ENCODE measurements around the gene CBLN3.

Gene CBLN3

DNA sequence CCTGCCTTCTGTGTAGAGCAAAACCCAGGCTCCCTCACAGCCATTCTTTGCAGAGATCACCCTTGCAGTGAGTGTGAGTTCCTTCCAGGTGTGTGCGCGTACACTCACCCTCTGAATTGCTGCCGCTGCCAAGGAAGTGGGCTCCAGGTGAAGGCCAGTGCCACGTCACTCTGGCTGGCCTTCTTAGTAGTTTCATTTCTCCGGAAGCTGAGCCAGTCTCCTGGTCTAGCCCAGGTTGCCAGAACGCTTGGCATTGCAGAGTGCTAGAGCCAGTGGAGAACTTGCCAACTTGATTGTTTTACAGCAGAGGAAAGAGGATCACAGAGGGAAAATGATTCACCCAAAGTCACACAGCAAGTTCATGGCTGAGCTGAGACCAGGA, 11.0 kb downstream of the CBLN3 start:
- no peak overlapping the region for H3K27ac ChIP-seq
- TF ChIP-seq, protein P1, sequence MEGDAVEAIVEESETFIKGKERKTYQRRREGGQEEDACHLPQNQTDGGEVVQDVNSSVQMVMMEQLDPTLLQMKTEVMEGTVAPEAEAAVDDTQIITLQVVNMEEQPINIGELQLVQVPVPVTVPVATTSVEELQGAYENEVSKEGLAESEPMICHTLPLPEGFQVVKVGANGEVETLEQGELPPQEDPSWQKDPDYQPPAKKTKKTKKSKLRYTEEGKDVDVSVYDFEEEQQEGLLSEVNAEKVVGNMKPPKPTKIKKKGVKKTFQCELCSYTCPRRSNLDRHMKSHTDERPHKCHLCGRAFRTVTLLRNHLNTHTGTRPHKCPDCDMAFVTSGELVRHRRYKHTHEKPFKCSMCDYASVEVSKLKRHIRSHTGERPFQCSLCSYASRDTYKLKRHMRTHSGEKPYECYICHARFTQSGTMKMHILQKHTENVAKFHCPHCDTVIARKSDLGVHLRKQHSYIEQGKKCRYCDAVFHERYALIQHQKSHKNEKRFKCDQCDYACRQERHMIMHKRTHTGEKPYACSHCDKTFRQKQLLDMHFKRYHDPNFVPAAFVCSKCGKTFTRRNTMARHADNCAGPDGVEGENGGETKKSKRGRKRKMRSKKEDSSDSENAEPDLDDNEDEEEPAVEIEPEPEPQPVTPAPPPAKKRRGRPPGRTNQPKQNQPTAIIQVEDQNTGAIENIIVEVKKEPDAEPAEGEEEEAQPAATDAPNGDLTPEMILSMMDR (conservative IDR thresholded peaks at IDR 0.05): no peak

DNA sequence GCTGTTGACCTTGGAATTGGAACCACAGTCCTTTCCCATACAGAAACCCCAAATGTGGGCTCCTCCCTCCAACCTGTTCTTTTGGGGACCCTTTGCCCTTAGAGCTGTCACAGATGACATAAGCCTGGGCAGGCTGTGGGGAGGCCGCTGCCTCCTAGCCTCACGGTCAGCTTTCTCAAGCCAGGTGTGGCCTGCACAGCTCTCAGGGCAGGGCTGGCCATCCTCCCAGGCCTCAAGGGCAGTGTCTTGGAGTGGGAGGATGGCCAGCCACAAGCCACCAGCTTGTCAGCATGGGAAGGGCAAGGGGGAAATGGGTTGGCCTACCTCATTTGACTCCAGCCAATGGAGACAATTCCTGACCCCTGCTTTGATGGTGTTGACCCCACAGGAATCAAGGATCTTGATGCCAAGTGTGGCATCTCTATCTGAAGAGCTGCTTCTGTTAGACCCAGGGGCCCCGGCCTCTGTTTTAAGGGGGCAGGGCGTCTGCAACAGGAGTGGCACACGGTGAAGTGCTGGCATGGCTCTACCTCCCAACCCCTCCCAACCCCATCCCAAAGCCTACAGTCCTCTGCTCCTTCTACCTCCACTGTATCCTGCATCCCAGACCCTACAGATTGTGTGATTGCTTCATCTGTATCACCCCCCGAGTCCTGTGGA, 11.5 kb downstream of the CBLN3 start:
- H3K27ac ChIP-seq: no peak overlapping the region
- TF ChIP-seq, protein P1 (conservative IDR thresholded peaks at IDR 0.05): no peak

DNA sequence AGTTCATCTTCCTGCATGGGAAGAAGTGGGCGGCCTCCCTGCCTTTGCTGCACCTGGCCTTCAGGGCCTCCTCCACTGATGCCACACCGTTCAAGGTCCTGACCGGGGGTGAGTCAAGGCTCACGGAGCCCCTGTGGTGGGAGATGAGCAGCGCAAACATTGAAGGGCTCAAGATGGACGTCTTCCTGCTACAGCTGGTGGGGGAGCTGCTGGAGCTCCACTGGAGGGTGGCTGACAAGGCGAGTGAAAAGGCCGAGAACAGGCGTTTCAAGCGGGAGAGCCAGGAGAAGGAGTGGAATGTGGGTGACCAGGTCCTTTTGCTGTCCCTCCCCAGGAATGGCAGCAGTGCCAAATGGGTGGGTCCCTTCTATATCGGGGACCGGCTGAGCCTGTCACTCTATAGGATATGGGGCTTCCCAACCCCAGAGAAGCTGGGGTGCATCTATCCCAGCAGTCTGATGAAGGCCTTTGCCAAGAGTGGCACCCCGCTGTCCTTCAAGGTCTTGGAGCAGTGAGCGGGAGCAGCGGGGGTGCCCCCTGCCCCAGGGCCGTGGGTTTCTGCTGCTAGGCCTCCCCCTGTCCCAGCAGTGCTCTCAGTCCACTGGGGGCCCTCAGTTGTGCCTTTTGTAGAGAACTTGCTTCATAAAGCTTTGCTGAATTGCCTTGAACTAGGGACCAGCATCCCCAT, 12.4 kb downstream of the CBLN3 start:
- H3K27ac ChIP-seq: no peak overlapping the region

DNA sequence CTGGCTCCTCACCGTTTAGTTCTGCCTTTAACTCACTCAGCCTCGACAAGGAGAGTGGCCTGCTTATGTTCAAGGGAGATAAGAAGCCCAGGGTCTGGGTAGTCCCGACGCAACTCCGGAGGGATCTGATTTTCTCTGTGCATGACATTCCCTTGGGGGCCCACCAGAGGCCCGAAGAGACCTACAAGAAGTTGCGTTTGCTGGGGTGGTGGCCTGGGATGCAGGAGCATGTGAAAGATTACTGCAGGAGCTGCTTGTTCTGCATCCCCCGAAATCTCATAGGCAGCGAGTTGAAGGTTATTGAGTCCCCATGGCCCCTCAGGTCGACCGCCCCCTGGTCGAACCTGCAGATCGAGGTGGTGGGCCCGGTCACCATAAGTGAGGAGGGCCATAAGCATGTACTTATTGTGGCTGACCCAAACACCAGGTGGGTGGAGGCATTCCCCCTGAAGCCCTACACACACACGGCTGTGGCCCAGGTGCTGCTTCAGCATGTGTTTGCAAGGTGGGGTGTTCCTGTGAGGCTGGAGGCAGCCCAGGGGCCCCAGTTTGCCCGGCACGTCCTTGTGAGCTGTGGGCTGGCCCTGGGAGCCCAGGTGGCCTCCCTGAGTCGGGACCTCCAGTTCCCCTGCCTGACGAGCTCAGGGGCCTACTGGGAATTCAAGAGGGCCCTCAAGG, 13.1 kb downstream of the CBLN3 start:
- no peak overlapping the region for H3K27ac ChIP-seq
- TF ChIP-seq, protein P1 (conservative IDR thresholded peaks at IDR 0.05): no peak

More for the DNA sequence above, 12.4 kb downstream of the CBLN3 start:
- TF ChIP-seq, protein P1 (conservative IDR thresholded peaks at IDR 0.05): no peak

DNA sequence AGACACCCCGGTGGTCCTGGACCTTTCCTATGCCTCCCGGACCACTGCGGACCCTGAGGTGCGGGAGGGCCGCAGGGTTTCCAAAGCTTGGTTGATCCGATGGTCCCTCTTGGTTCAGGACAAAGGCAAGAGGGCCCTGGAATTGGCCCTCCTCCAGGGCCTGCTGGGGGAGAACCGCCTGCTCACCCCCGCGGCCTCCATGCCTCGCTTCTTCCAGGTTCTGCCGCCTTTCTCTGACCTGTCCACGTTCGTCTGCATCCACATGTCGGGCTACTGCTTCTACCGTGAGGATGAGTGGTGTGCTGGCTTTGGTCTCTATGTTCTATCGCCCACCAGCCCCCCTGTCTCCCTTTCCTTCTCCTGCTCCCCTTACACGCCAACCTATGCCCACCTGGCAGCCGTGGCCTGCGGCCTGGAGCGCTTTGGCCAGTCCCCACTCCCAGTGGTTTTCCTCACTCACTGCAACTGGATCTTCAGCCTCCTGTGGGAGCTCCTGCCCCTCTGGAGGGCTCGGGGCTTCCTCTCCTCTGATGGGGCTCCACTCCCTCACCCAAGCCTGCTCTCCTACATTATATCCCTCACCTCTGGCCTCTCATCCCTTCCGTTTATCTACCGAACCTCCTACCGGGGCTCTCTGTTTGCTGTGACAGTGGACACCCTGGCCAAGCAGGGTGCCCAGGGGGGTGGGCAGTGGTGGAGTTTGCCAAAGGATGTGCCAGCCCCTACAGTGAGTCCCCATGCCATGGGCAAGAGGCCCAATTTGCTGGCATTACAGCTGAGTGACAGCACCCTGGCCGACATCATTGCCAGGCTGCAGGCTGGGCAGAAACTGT, 13.8 kb downstream of the CBLN3 start:
- TF ChIP-seq, protein P1 (conservative IDR thresholded peaks at IDR 0.05): no peak
- H3K27ac ChIP-seq: no peak overlapping the region

DNA sequence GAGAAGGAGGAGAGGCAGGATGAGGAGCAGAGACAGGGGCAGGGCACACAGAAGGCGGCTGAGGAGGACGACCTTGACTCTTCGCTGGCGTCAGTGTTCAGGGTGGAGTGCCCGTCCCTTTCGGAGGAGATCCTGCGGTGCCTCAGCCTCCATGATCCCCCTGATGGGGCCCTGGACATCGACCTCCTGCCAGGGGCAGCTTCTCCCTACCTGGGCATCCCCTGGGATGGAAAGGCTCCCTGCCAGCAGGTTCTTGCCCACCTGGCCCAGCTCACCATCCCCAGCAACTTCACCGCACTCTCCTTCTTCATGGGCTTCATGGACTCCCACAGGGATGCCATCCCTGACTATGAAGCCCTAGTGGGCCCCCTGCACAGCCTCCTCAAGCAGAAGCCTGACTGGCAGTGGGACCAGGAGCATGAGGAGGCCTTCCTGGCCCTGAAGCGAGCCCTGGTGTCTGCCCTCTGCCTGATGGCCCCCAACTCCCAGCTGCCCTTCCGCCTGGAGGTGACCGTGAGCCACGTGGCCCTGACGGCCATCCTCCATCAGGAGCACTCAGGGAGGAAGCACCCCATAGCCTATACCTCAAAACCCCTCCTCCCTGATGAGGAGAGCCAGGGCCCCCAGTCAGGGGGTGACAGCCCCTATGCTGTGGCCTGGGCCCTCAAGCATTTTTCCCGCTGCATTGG, 14.6 kb downstream of the CBLN3 start:
- no peak overlapping the region for H3K27ac ChIP-seq

More for the DNA sequence above, 14.6 kb downstream of the CBLN3 start:
- TF ChIP-seq, protein P1 (conservative IDR thresholded peaks at IDR 0.05): no peak
